Chondrocyte (in vitro differentiated cells): ENCODE measurements around the gene MARCKS. TPM values are rescaled to one million over a fixed set of nuclear protein-coding genes. Genes with fewer than 3 reads are reported as not detected.

Experiments used
- DNase-seq: peaks from one replicate; pipeline ENCODE4 v3.0.0; 2021; ENCODE audit warnings: mixed read lengths, low spot score
- H3K27ac Mint-ChIP-seq: one replicate; pipeline ENCODE4 v1.8.0; 2021; ENCODE audit warnings: mild to moderate bottlenecking, moderate library complexity, mixed read lengths; ENCODE audit not compliant: unreplicated experiment
- H3K27me3 Mint-ChIP-seq: 2 replicates; pipeline ENCODE4 v1.8.0; 2021; ENCODE audit warnings: low read depth, mixed read lengths
- H3K36me3 Mint-ChIP-seq: 2 replicates; pipeline ENCODE4 v1.8.0; 2021; ENCODE audit warnings: low read depth, mixed read lengths
- H3K4me1 Mint-ChIP-seq: 2 replicates; pipeline ENCODE4 v1.8.0; 2021; ENCODE audit warnings: low read depth, mild to moderate bottlenecking, mixed read lengths
- H3K4me3 Mint-ChIP-seq: one replicate; pipeline ENCODE4 v1.8.0; 2021; ENCODE audit warnings: mild to moderate bottlenecking, moderate library complexity, mixed read lengths; ENCODE audit not compliant: unreplicated experiment
- H3K9me3 Mint-ChIP-seq: 2 replicates; pipeline ENCODE4 v1.8.0; 2021; ENCODE audit warnings: low read depth, mixed read lengths
- total RNA-seq: library from RNA; stranded (reverse); gene quantifications from 3 replicates; pipeline ENCODE4 v1.2.1, GENCODE V29; 2021
- TF ChIP-seq, protein P1 (sequence below): fragments of 200-600 bp; sonication (generic); IDR thresholded peaks from 2 replicates; pipeline ENCODE4 v1.5.0; 2021; ENCODE audit warnings: antibody characterized with exemption, mild to moderate bottlenecking, moderate library complexity

The MARCKS gene
- total RNA-seq, 1 donor from 2014 or later: 257 TPM

DNA sequence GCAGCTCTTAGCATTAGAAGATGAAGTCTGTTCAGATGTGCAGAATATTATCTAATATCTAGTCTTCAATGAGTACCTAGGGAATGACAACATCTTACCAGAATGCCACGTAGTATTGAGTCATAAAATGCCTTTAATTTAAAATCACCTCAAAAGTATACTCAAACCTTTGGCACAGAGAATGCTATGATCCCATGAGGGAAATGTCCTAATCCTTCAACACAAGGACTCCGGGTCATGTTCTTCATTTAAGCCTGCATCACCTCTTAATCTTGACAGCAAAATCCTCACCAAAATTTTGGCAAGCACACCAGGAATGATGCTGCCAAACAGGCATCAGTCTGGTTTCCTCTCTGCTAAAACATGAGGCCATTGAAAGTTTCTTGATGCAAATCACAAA is 23.6 kb upstream of the MARCKS start:
- H3K27ac Mint-ChIP-seq: no peak overlapping the region
- H3K4me1 Mint-ChIP-seq: peaks cover 23% of the 10 kb centered on the region
- peaks cover 4% of the 10 kb centered on the region for H3K9me3 Mint-ChIP-seq

DNA sequence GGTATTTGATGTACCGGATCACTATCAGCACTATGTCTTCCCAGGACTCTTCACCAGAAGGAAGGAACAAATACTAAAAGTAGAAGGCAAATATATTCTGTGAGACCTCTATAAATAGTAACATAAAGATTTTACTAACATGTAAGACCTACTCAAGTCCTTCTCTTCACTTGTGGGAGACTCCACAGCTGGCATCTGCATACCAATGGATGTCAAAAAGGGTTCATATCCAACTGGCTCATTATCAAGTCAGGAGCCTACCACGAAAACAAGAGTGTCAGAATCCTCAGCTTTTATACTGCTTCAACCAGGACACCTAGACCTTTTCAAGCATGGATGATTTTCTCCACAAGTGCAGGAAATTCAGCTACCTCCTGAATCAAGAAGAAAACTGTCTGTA is 20.0 kb upstream of the MARCKS start:
- Mint-ChIP-seq H3K4me1 (peaks cover 7% of the 10 kb centered on the region), H3K4me3 (no peak overlapping the region), H3K27me3 (no peaks in the 10 kb centered on the region), H3K27ac (no peak overlapping the region), H3K9me3 (no peaks in the 10 kb centered on the region), H3K36me3 (no peaks in the 10 kb centered on the region)
- DNase-seq: no peak
- TF ChIP-seq, protein P1, sequence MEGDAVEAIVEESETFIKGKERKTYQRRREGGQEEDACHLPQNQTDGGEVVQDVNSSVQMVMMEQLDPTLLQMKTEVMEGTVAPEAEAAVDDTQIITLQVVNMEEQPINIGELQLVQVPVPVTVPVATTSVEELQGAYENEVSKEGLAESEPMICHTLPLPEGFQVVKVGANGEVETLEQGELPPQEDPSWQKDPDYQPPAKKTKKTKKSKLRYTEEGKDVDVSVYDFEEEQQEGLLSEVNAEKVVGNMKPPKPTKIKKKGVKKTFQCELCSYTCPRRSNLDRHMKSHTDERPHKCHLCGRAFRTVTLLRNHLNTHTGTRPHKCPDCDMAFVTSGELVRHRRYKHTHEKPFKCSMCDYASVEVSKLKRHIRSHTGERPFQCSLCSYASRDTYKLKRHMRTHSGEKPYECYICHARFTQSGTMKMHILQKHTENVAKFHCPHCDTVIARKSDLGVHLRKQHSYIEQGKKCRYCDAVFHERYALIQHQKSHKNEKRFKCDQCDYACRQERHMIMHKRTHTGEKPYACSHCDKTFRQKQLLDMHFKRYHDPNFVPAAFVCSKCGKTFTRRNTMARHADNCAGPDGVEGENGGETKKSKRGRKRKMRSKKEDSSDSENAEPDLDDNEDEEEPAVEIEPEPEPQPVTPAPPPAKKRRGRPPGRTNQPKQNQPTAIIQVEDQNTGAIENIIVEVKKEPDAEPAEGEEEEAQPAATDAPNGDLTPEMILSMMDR: no peak

More for the DNA sequence above, 23.6 kb upstream of the MARCKS start:
- no peaks in the 10 kb centered on the region for H3K27me3 Mint-ChIP-seq
- TF ChIP-seq, protein P1: no peak
- DNase-seq: no peak
- no peaks in the 10 kb centered on the region for H3K36me3 Mint-ChIP-seq
- H3K4me3 Mint-ChIP-seq: no peak overlapping the region

GRCh38 chr6:113842165-113842564 is 15.0 kb upstream of the MARCKS start:
- Mint-ChIP-seq H3K4me3 (no peak overlapping the region), H3K9me3 (no peaks in the 10 kb centered on the region), H3K36me3 (no peaks in the 10 kb centered on the region), H3K27me3 (no peaks in the 10 kb centered on the region), H3K27ac (no peak overlapping the region), H3K4me1 (peaks cover 6% of the 10 kb centered on the region)
- TF ChIP-seq, protein P1: no peak
- no peak for DNase-seq

DNA sequence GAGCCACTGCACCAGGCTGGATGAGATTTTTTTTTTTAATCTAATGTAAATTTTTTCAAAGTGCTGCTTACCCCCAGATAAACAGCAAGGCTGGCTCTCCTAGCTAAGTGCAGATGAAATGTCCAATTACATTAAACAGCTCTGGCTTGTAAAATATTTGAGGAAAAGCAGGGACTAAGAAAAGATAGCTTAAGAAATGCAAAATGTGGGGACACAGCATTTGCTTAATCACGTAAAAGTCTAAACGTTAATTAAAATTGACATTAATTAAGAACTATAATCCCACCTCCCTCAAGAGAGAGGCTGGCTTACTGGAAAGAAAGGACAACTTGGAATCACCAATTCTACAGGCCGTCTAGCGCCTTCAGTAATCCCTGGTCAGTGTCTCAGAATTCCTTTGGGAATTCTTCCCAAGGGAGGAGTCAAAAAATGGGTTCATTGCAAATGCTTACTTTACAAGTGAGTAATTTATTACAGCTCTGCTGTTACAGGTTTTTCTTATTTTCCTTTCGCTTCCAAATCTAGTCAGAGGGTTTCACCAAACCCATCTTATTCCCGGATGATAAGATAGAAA is 13.6 kb upstream of the MARCKS start:
- H3K27ac Mint-ChIP-seq: no peak overlapping the region
- TF ChIP-seq, protein P1: no peak
- no peaks in the 10 kb centered on the region for H3K9me3 Mint-ChIP-seq
- H3K27me3 Mint-ChIP-seq: no peaks in the 10 kb centered on the region
- H3K36me3 Mint-ChIP-seq: no peaks in the 10 kb centered on the region
- H3K4me1 Mint-ChIP-seq: no peaks in the 10 kb centered on the region
- no peak for DNase-seq
- no peak overlapping the region for H3K4me3 Mint-ChIP-seq

DNA sequence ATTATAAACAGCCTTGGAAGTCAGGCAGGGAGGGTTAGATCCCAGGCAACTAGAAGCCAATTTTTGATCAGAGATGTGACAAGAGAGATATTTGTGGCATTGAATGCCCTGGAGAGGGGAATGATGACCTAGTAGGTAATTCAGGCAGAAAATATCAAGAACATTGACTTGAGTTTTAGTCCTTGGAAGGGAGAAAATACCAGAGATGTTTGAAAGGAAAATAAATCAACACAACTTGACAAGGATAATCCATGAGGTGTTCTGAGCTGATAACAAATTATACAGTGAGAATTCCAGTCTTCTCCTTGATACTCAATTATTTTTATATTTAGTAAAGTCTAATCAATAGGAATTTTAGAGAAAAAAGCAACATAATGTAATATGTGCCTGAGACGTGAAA is 10.6 kb upstream of the MARCKS start:
- H3K27me3 Mint-ChIP-seq: no peaks in the 10 kb centered on the region
- H3K27ac Mint-ChIP-seq: no peak overlapping the region
- no peak overlapping the region for H3K4me3 Mint-ChIP-seq
- TF ChIP-seq, protein P1: no peak
- no peaks in the 10 kb centered on the region for H3K9me3 Mint-ChIP-seq
- no peak for DNase-seq
- no peaks in the 10 kb centered on the region for H3K36me3 Mint-ChIP-seq
- H3K4me1 Mint-ChIP-seq: peaks cover 4% of the 10 kb centered on the region
